ENCODE data around the gene AMBP.

The AMBP gene

DNA sequence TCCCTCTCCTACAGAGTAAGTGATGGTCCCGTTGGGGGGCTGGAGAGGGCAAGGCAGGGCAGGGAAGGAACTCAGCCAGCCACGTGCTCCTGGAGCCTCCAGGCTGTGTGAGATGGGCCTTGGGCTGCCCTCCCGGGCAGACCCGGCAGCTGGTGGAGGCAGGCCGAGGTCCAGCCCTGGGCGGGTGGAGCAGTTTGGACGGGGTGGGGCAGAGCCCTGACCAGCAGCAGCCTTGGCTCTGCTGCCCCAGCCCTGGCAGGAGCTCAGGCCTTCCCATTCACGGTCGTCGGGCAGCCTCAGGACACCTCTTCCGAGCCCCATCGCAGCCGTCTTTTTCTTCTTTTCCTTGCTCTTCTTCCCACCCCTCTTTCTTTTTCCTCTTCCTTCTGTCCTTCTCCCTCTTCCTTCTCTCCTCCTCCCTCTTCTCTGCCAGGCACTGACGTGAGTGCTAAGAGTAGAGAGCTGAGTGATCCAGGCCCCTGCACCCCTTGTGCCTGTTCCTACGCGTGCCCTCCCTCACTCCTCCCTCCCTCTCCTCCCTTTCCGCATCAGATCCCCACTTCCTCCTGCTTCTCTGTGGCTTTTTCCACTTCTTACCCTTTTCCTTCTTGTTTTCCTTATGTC lies 42.8 kb downstream of the AMBP start:
- no peak for DNase-seq (ENCODE audit: low read depth, low spot score)
- CTCF ChIA-PET = interaction anchor here (0.9 to 2.9 kb wide), 4 partner anchors 10 to 228 kb away, joined by 3 to 11 read pairs (median 6); no protein-coding TSS in a partner anchor

DNA sequence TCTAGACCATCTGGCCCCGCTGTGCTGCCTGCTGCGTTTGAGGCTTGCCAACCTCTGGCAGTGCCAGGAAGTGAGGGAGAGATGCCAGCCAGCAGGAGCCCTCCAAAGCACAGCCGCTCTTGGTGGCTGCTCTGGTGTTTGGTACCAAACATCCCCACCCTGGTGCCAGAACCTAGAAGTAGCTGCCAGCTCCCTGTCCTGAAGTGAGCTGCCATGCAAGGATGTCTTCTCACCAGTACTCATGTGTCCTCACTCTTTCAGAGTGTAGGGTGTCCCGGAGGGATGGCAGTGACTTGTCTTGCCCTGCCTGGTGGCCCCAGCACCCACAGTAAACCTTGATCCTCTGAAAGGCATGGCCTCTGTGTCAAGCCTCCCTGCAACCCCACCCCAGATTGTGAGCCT lies 43.4 kb downstream of the AMBP start:
- TF ChIP-seq, protein P1, sequence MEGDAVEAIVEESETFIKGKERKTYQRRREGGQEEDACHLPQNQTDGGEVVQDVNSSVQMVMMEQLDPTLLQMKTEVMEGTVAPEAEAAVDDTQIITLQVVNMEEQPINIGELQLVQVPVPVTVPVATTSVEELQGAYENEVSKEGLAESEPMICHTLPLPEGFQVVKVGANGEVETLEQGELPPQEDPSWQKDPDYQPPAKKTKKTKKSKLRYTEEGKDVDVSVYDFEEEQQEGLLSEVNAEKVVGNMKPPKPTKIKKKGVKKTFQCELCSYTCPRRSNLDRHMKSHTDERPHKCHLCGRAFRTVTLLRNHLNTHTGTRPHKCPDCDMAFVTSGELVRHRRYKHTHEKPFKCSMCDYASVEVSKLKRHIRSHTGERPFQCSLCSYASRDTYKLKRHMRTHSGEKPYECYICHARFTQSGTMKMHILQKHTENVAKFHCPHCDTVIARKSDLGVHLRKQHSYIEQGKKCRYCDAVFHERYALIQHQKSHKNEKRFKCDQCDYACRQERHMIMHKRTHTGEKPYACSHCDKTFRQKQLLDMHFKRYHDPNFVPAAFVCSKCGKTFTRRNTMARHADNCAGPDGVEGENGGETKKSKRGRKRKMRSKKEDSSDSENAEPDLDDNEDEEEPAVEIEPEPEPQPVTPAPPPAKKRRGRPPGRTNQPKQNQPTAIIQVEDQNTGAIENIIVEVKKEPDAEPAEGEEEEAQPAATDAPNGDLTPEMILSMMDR (IDR thresholded peaks at IDR 0.05; ENCODE audit: insufficient read depth, low read length, missing control alignments) = no peak
- no peak overlapping the region for H3K4me3 ChIP-seq (ENCODE audit: low read depth, low read length)
- ChIA-PET POLR2A (no interaction called here), CTCF (interaction anchor here (2.0 to 2.7 kb wide), 3 partner anchors 10 to 224 kb away, joined by 4 to 9 read pairs (median 6); no protein-coding TSS in a partner anchor)
- no peak for DNase-seq (ENCODE audit: low read depth, low spot score)

More for the DNA sequence above, 42.8 kb downstream of the AMBP start:
- H3K4me3 ChIP-seq (ENCODE audit: low read depth, low read length) = no peak overlapping the region
- TF ChIP-seq, protein P1 (IDR thresholded peaks at IDR 0.05; ENCODE audit: insufficient read depth, low read length, missing control alignments) = no peak
- POLR2A ChIA-PET = no interaction called here

DNA sequence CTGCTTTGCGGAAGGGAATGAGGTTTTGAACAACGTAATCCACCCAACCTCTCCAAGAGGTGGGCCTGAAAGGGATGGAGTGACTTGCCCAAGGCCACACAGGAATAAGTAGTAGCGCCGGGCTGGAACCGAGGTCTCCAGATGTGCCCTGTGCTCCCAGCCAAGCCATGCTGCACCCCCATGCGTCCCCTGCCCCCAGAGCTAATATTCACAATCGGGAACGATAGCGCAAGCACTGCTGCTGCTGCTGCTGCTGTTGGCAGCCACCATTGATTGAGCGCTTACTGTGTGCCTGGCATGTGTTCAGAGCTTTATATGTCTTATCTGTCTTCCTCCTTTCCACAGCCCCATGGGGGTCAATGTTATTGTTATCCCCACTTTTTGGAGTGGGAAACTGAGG lies 43.9 kb downstream of the AMBP start:
- H3K4me3 ChIP-seq (ENCODE audit: low read depth, low read length) = no peak overlapping the region
- POLR2A ChIA-PET = no interaction called here
- no peak for DNase-seq (ENCODE audit: low read depth, low spot score)
- CTCF ChIA-PET = interaction anchor here (0.8 to 3.2 kb wide), 6 partner anchors 9 to 352 kb away, joined by 3 to 11 read pairs (median 6); no protein-coding TSS in a partner anchor
- TF ChIP-seq, protein P1 (IDR thresholded peaks at IDR 0.05; ENCODE audit: insufficient read depth, low read length, missing control alignments) = no peak

DNA sequence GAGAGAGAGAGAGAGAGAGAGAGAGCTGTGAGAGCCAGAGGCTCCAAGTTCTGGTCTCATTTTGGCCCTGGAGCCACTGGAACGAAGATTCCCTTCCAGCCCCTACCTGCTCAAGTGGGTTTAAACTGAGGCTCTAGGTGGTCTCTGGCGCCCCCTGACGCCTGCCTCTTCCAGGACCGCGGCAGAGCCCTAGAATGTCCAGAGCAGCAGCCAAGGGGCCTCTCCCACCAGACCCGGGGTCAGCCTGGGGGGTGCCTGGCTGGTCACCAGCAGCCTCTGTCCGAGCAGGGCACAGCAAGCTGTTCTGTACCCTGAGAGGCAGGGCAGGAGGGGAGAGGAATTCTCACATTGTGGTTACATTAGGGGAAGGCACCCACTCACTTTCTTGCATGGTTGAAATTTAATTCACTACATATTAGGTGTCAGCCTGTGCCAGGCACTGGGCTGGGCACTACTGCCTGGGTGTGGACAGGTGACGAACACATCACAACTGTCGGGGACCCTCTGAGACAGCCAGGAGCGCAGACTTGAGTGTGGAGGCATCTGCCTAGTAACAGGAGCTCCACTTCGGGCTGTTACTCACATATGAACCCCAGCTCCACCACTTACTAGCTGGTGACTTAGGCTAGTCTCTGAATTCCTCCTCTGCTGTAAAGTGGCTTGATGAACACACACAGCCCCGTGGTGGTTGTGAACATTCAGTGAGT lies 44.5 kb downstream of the AMBP start:
- DNase-seq (ENCODE audit: low read depth, low spot score) = no peak
- no peak overlapping the region for H3K4me3 ChIP-seq (ENCODE audit: low read depth, low read length)
- ChIA-PET CTCF (interaction anchor here (0.8 to 3.2 kb wide), 11 partner anchors 9 to 352 kb away, joined by 3 to 11 read pairs (median 5); no protein-coding TSS in a partner anchor), POLR2A (no interaction called here)
- TF ChIP-seq, protein P1 (IDR thresholded peaks at IDR 0.05; ENCODE audit: insufficient read depth, low read length, missing control alignments) = peak; percentile 62

DNA sequence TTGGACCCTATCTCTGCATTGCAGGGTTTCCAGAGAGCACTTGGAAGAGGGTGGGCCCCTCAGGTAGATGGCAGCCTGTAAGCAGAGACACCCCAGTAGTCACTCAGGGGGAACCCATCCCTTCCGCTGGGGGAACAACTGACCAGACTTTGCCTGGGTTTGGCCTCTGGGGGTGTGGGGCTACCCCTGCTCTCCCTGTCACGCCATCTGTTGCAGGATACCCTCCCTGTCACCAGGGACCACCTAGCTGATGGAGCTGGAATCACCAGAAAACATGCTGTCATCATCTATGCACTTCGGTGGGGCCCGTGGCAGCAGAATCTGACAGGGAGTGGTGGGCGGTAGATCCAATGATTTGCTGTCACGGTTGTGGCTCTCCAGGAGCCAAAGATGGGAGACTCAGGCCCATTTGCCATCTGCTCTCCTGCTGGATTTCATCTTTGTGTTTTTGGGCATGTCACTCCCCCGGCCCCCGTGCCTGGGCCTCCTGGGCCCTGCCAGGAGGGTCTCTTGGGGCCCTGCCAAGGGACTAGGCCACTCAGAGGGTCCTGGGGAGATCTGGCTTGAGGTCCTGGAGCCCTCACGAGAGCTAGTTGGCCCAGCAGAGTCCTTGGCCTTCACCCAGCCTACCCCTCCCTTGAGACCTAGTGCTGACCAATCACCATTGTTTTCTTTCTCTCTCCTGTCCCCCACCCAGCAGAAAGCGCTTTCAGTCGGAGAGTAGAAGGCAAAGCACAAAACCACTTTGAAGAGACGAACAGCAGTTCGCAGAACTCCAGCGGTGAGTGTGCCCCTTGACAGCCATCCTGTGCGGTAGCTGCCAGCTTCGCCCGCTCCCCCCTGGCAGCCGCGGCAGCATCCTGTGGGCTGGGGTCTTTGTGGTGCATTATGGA lies 45.9 kb downstream of the AMBP start:
- TF ChIP-seq, protein P1 (IDR thresholded peaks at IDR 0.05; ENCODE audit: insufficient read depth, low read length, missing control alignments) = no peak

More for the DNA sequence above, 45.9 kb downstream of the AMBP start:
- no peak overlapping the region for H3K4me3 ChIP-seq (ENCODE audit: low read depth, low read length)
- POLR2A ChIA-PET = no interaction called here
- CTCF ChIA-PET = interaction anchor here (0.6 to 3.2 kb wide), 12 partner anchors 7 to 586 kb away, joined by 3 to 11 read pairs (median 4); no protein-coding TSS in a partner anchor
- DNase-seq (ENCODE audit: low read depth, low spot score) = no peak
